VCaP (cell line): ENCODE results near the gene URB1.

Experiments used
- H3K27ac ChIP-seq: fragments of 450-650 bp; 2 replicates; pipeline ENCODE4 v1.5.1; 2017
- CTCF ChIP-seq: fragments of 450-650 bp; conservative IDR thresholded peaks from 2 replicates; pipeline ENCODE4 v1.5.1; 2017; ENCODE audit warnings: mild to moderate bottlenecking, moderate library complexity

The URB1 gene

GRCh38 chr21:32389337-32390015, 3.3 kb downstream of the URB1 start:
- H3K27ac ChIP-seq = no peak overlapping the region
- TF ChIP-seq CTCF = no peak

GRCh38 chr21:32388306-32388705, 4.5 kb downstream of the URB1 start:
- peak overlapping the region; percentile 8; the same call in 1 of the 2 replicates for H3K27ac ChIP-seq
- no peak for TF ChIP-seq CTCF

GRCh38 chr21:32387151-32387550, 5.7 kb downstream of the URB1 start:
- no peak for TF ChIP-seq CTCF
- peak overlapping the region; percentile 8; the same call in 1 of the 2 replicates for H3K27ac ChIP-seq

GRCh38 chr21:32386195-32386870, 6.5 kb downstream of the URB1 start:
- H3K27ac ChIP-seq = peak overlapping the region; percentile 8
- TF ChIP-seq CTCF = no peak

- TF ChIP-seq CTCF = peak; percentile 61
- H3K27ac ChIP-seq = peak overlapping the region; percentile 77
These were observed 9.0 kb downstream of the URB1 start for GRCh38 chr21:32383812-32384211.

GRCh38 chr21:32382108-32382644, 10.6 kb downstream of the URB1 start:
- TF ChIP-seq CTCF = no peak
- H3K27ac ChIP-seq = peak overlapping the region; percentile 77

GRCh38 chr21:32381571-32381970, 11.2 kb downstream of the URB1 start:
- TF ChIP-seq CTCF = no peak
- peak overlapping the region; percentile 77 for H3K27ac ChIP-seq
